ENCODE measurements around the gene NRN1L.

GRCh38 chr16:67848118-67848517 lies 36.6 kb upstream of the NRN1L start:
- no peak for TF ChIP-seq CTCF (IDR thresholded peaks at IDR 0.05; ENCODE audit: borderline replicate concordance, extremely low read depth, low read length, poor library complexity, severe bottlenecking)
- TF ChIP-seq EZH2 (IDR thresholded peaks at IDR 0.05; ENCODE audit: borderline replicate concordance, low read depth, low read length, severe bottlenecking) = no peak
